ENCODE measurements around the gene PITPNB. TPM values are rescaled to one million over a fixed set of nuclear protein-coding genes. Genes with fewer than 3 reads are reported as not detected.

Gene PITPNB
- total RNA-seq, 1 experiment from 2014 or later: 23.8 TPM

GRCh38 chr22:27825174-27825573 lies 93.9 kb downstream of the PITPNB start:
- no peak overlapping the region for H3K27ac ChIP-seq (ENCODE audit: low read length)
- H3K9ac ChIP-seq (ENCODE audit: low read length): no peak overlapping the region
- H3K27me3 ChIP-seq (ENCODE audit: low read length): no peaks in the 10 kb centered on the region
- no peaks in the 10 kb centered on the region for H3K9me2 ChIP-seq (replicated peaks; ENCODE audit: insufficient read depth, low read length)
- H3K4me3 ChIP-seq (ENCODE audit: low read length): no peak overlapping the region
- no peaks in the 10 kb centered on the region for H3K9me3 ChIP-seq (ENCODE audit: low read length)
- no peaks in the 10 kb centered on the region for H3K79me2 ChIP-seq (ENCODE audit: low read length)
- H3K36me3 ChIP-seq (ENCODE audit: insufficient read depth, low read length): no peaks in the 10 kb centered on the region
- H2AFZ ChIP-seq (ENCODE audit: low read length): no peak overlapping the region
- DNase-seq: peak; percentile 68
- H3K4me1 ChIP-seq (ENCODE audit: low read length): no peaks in the 10 kb centered on the region
- no peak overlapping the region for H3K4me2 ChIP-seq (ENCODE audit: low read depth, low read length, poor library complexity, severe bottlenecking)
- H4K20me1 ChIP-seq (ENCODE audit: insufficient read depth, low read depth, low read length): peaks cover 3% of the 10 kb centered on the region; the same call in 1 of the 2 replicates

- DNase-seq: no peak
- no peaks in the 10 kb centered on the region for H3K36me3 ChIP-seq (ENCODE audit: insufficient read depth, low read length)
- H3K79me2 ChIP-seq (ENCODE audit: low read length): no peaks in the 10 kb centered on the region
- H3K27ac ChIP-seq (ENCODE audit: low read length): no peak overlapping the region
- H2AFZ ChIP-seq (ENCODE audit: low read length): no peak overlapping the region
- H3K9me3 ChIP-seq (ENCODE audit: low read length): no peaks in the 10 kb centered on the region
- H3K9me2 ChIP-seq (replicated peaks; ENCODE audit: insufficient read depth, low read length): no peaks in the 10 kb centered on the region
- H3K4me2 ChIP-seq (ENCODE audit: low read depth, low read length, poor library complexity, severe bottlenecking): no peak overlapping the region
- H3K4me1 ChIP-seq (ENCODE audit: low read length): no peaks in the 10 kb centered on the region
- no peak overlapping the region for H3K4me3 ChIP-seq (ENCODE audit: low read length)
- no peaks in the 10 kb centered on the region for H3K27me3 ChIP-seq (ENCODE audit: low read length)
- no peak overlapping the region for H3K9ac ChIP-seq (ENCODE audit: low read length)
- H4K20me1 ChIP-seq (ENCODE audit: insufficient read depth, low read depth, low read length): no peaks in the 10 kb centered on the region
Measured at GRCh38 chr22:27823221-27823620, 95.8 kb downstream of the PITPNB start.

DNA sequence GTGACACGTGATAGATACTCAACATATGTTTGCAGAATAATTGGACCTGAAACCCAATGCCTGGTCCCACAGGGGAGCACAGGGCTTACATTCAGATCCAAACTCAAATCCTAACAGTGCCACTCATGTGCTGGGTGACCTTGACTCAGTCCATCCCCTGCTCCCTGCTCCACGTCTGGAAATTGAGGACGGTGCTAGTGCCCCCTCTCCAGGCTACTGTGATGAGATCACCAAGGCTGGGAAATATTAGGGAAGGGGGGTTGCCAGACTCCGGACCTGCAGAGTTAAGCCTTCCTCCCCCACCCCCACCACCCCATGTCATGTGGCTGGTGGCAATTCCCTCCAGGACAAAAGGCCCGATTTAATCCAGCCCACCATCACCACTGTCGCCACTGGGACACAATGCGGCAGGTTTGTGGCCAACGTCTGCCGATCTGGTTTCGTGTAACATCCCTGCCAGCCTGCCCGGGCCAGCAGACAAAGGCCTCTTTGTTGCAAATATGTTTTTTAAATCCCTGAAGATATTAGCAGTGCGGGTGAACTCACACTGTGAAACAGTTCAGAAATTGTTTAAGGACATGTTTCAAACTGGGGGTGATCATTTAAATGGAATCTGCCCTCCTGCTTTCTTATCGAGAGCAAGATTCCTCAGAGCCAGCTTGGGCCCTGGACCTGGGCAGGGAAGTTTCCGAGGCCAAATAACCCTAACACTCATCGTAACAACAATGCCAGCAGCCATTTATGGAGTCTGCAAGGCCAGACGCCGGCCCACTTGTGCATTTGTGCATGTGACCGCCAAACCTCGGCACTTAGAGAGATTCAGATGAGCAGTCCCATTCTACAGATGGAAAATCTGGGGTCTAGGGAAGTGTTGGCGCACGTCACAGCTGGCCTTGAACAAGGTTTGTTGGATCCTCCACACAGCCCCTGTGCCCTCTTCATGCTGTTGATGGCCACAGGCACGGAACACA lies 97.9 kb downstream of the PITPNB start:
- Histone ChIP-seq H3K27me3 (ENCODE audit: low read length) (no peaks in the 10 kb centered on the region), H2AFZ (ENCODE audit: low read length) (no peak overlapping the region), H3K79me2 (ENCODE audit: low read length) (no peaks in the 10 kb centered on the region), H3K27ac (ENCODE audit: low read length) (no peak overlapping the region), H3K4me1 (ENCODE audit: low read length) (no peaks in the 10 kb centered on the region), H3K9me3 (ENCODE audit: low read length) (no peaks in the 10 kb centered on the region), H3K4me3 (ENCODE audit: low read length) (no peak overlapping the region), H3K9ac (ENCODE audit: low read length) (no peak overlapping the region), H3K9me2 (replicated peaks; ENCODE audit: insufficient read depth, low read length) (no peaks in the 10 kb centered on the region), H3K4me2 (ENCODE audit: low read depth, low read length, poor library complexity, severe bottlenecking) (no peak overlapping the region), H4K20me1 (ENCODE audit: insufficient read depth, low read depth, low read length) (no peaks in the 10 kb centered on the region), H3K36me3 (ENCODE audit: insufficient read depth, low read length) (no peaks in the 10 kb centered on the region)
- no peak for DNase-seq

GRCh38 chr22:27816552-27816951 lies 102.5 kb downstream of the PITPNB start:
- no peak overlapping the region for H3K4me2 ChIP-seq (ENCODE audit: low read depth, low read length, poor library complexity, severe bottlenecking)
- H3K9me2 ChIP-seq (replicated peaks; ENCODE audit: insufficient read depth, low read length): no peaks in the 10 kb centered on the region
- H3K4me1 ChIP-seq (ENCODE audit: low read length): no peaks in the 10 kb centered on the region
- H3K36me3 ChIP-seq (ENCODE audit: insufficient read depth, low read length): no peaks in the 10 kb centered on the region
- no peaks in the 10 kb centered on the region for H3K79me2 ChIP-seq (ENCODE audit: low read length)
- no peak overlapping the region for H3K4me3 ChIP-seq (ENCODE audit: low read length)
- H3K9ac ChIP-seq (ENCODE audit: low read length): no peak overlapping the region
- H4K20me1 ChIP-seq (ENCODE audit: insufficient read depth, low read depth, low read length): no peaks in the 10 kb centered on the region
- H3K27ac ChIP-seq (ENCODE audit: low read length): no peak overlapping the region
- no peaks in the 10 kb centered on the region for H3K27me3 ChIP-seq (ENCODE audit: low read length)
- no peak for DNase-seq
- no peaks in the 10 kb centered on the region for H3K9me3 ChIP-seq (ENCODE audit: low read length)
- H2AFZ ChIP-seq (ENCODE audit: low read length): no peak overlapping the region

DNA sequence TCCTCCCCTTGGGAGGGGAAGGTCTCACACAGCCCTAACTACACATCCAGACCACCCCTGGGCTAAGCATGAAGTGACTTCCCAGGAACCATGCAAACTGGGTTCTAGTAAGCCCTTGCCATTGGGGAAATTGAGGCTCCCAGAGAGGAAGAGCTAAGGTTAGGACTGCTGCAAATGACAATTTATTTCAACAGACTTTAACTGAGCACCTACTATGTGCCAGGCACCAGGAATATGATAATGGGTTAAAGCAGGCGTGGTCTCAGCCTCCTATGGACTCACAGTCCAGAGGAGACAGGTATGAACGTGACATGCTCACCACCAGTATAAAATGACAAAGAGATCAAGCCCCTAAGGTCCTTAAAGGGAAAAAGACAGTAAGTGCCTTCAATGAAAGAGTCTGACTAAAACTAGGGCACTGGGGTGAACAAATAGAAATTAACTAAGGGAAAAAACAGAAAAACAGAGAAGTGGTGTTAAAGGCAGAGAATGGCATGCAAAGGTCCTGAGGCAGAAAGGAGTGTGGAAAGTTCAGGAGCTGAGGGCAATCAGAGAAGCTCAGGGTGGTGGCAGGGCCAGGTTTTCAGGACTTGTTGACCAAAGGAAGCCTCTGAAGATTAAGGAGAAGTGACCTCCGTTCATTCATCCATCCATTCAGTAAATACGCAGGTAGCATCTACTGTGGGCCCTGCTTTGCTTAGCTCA lies 103.1 kb downstream of the PITPNB start:
- H3K27me3 ChIP-seq (ENCODE audit: low read length): no peaks in the 10 kb centered on the region
- no peaks in the 10 kb centered on the region for H3K4me1 ChIP-seq (ENCODE audit: low read length)
- no peaks in the 10 kb centered on the region for H4K20me1 ChIP-seq (ENCODE audit: insufficient read depth, low read depth, low read length)
- no peak overlapping the region for H3K27ac ChIP-seq (ENCODE audit: low read length)
- H3K79me2 ChIP-seq (ENCODE audit: low read length): no peaks in the 10 kb centered on the region
- no peak overlapping the region for H3K4me2 ChIP-seq (ENCODE audit: low read depth, low read length, poor library complexity, severe bottlenecking)
- no peaks in the 10 kb centered on the region for H3K36me3 ChIP-seq (ENCODE audit: insufficient read depth, low read length)
- no peak overlapping the region for H3K4me3 ChIP-seq (ENCODE audit: low read length)
- DNase-seq: no peak
- H3K9me3 ChIP-seq (ENCODE audit: low read length): no peaks in the 10 kb centered on the region
- H2AFZ ChIP-seq (ENCODE audit: low read length): no peak overlapping the region
- H3K9ac ChIP-seq (ENCODE audit: low read length): no peak overlapping the region
- no peaks in the 10 kb centered on the region for H3K9me2 ChIP-seq (replicated peaks; ENCODE audit: insufficient read depth, low read length)

- no peak overlapping the region for H3K4me3 ChIP-seq (ENCODE audit: low read length)
- no peak for DNase-seq
- H3K36me3 ChIP-seq (ENCODE audit: insufficient read depth, low read length): no peaks in the 10 kb centered on the region
- no peaks in the 10 kb centered on the region for H4K20me1 ChIP-seq (ENCODE audit: insufficient read depth, low read depth, low read length)
- H3K9ac ChIP-seq (ENCODE audit: low read length): no peak overlapping the region
- H3K4me1 ChIP-seq (ENCODE audit: low read length): no peaks in the 10 kb centered on the region
- no peaks in the 10 kb centered on the region for H3K9me3 ChIP-seq (ENCODE audit: low read length)
- no peak overlapping the region for H3K27ac ChIP-seq (ENCODE audit: low read length)
- H3K79me2 ChIP-seq (ENCODE audit: low read length): no peaks in the 10 kb centered on the region
- H2AFZ ChIP-seq (ENCODE audit: low read length): no peak overlapping the region
- no peak overlapping the region for H3K4me2 ChIP-seq (ENCODE audit: low read depth, low read length, poor library complexity, severe bottlenecking)
- no peaks in the 10 kb centered on the region for H3K27me3 ChIP-seq (ENCODE audit: low read length)
- H3K9me2 ChIP-seq (replicated peaks; ENCODE audit: insufficient read depth, low read length): no peaks in the 10 kb centered on the region
Measured at GRCh38 chr22:27814993-27815392, 104.1 kb downstream of the PITPNB start.

DNA sequence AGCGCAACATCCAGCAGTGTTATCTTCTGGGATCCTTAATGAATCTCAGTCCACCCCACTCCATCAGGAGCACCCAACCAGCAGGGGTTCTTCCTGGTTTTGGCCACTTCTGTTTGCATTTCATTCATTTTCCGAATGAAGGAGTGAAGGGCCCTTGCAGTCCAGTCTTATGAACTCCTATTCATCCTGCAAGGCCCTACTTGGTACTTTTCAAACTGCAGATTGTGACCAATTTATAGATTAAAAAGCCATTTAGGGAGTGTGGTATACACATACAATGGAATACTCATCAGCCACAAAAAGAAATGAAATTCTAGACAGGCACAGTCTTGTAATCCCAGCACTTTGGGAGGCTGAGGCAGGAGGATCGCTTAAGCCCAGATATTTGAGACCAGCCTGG lies 107.3 kb downstream of the PITPNB start:
- Histone ChIP-seq H4K20me1 (ENCODE audit: insufficient read depth, low read depth, low read length) (no peaks in the 10 kb centered on the region), H3K9ac (ENCODE audit: low read length) (no peak overlapping the region), H3K9me2 (replicated peaks; ENCODE audit: insufficient read depth, low read length) (no peaks in the 10 kb centered on the region), H3K4me2 (ENCODE audit: low read depth, low read length, poor library complexity, severe bottlenecking) (no peak overlapping the region), H3K9me3 (ENCODE audit: low read length) (no peaks in the 10 kb centered on the region), H3K4me1 (ENCODE audit: low read length) (no peaks in the 10 kb centered on the region), H3K4me3 (ENCODE audit: low read length) (no peak overlapping the region), H3K27me3 (ENCODE audit: low read length) (no peaks in the 10 kb centered on the region), H2AFZ (ENCODE audit: low read length) (no peak overlapping the region), H3K36me3 (ENCODE audit: insufficient read depth, low read length) (no peaks in the 10 kb centered on the region), H3K27ac (ENCODE audit: low read length) (no peak overlapping the region), H3K79me2 (ENCODE audit: low read length) (no peaks in the 10 kb centered on the region)
- DNase-seq: no peak

DNA sequence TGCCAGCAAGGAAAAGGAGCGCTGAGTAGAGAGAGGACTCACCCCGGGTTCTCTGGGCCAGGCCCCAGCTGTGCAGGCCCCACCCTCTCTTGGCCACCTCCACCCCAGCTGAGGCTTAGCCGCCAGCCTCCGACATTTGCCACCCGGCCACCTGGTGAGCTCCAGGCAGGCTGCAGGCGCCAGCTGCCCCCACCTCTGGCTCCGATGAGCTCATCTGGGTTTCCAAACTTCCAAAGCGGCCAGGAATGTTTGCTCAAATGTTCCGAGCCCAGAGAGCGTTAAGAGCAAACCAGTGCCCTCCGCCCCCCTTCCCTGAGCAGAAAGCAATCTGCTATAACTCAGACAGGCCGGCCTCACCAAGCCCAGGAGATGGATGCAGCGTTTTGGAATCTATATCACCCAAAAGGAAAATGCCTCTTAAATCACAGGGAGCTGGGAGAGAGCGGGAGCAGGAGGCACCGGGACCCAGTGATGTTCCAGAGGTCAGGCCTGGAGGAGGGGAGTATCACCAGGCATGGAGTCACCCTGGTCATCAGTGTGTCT lies 108.4 kb downstream of the PITPNB start:
- Histone ChIP-seq H3K36me3 (ENCODE audit: insufficient read depth, low read length) (no peaks in the 10 kb centered on the region), H3K27me3 (ENCODE audit: low read length) (no peaks in the 10 kb centered on the region), H3K27ac (ENCODE audit: low read length) (no peak overlapping the region), H3K9ac (ENCODE audit: low read length) (no peak overlapping the region), H4K20me1 (ENCODE audit: insufficient read depth, low read depth, low read length) (no peaks in the 10 kb centered on the region), H3K9me2 (replicated peaks; ENCODE audit: insufficient read depth, low read length) (no peaks in the 10 kb centered on the region), H3K4me3 (ENCODE audit: low read length) (no peak overlapping the region), H3K4me1 (ENCODE audit: low read length) (no peaks in the 10 kb centered on the region), H3K4me2 (ENCODE audit: low read depth, low read length, poor library complexity, severe bottlenecking) (no peak overlapping the region), H3K9me3 (ENCODE audit: low read length) (no peaks in the 10 kb centered on the region), H3K79me2 (ENCODE audit: low read length) (no peaks in the 10 kb centered on the region), H2AFZ (ENCODE audit: low read length) (no peak overlapping the region)
- DNase-seq: no peak
